ENCODE data around the gene FOXRED2. TPM values are rescaled to one million over a fixed set of nuclear protein-coding genes. Genes with fewer than 3 reads are reported as not detected.

FOXRED2 gene
- total and polyA plus RNA-seq, 2 of the 8 experiments (the other 6 are each of a cell fraction or from before 2014, with no cell fraction given), result 11.5 to 27.8 TPM

DNA sequence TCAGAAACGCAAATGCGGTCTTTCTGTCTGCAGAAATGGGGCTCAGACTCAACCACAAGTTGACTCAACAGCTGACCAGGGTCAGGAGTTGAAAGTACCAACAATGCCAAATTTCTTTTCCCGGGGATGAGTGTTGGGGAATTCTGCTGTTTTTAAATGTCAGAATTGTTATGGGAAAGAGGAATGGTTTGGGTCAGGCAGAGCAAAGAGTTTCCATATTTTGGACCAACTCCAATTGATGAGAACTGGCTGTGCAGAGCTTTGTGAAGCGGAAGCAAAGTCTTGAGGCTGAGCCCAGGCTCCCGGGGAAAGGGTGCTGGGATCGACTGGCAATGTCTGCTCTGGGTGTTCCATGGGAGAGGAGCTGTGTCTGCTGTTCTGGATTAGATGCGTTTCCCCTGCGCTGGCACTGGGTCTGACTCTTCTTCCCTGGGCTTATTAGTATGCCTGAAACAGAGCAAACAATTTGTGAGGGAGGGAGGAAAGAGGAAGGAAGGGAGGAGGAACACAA is 61.6 kb downstream of the FOXRED2 start:
- TF ChIP-seq, protein P1, sequence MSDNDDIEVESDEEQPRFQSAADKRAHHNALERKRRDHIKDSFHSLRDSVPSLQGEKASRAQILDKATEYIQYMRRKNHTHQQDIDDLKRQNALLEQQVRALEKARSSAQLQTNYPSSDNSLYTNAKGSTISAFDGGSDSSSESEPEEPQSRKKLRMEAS (IDR thresholded peaks at IDR 0.05), result no peak
- TF ChIP-seq JUN (IDR thresholded peaks at IDR 0.05; ENCODE audit: low read depth, low read length) (no peak), SRF (IDR thresholded peaks at IDR 0.05; ENCODE audit: low read depth, low read length) (peak; percentile 66; the same call in 1 of the 2 replicates), SP4 (IDR thresholded peaks at IDR 0.05; ENCODE audit: low read length) (no peak)
- H3K9me3 ChIP-seq (ENCODE audit: insufficient read depth in 2 of 2, low read depth in 1 of 2, low read length in 1 of 2), result no peaks in the 10 kb centered on the region
- peak overlapping the region; percentile 62; the same call in 1 of the 2 replicates for H2AFZ ChIP-seq (ENCODE audit: low read length)
- H4K20me1 ChIP-seq (replicated peaks in 1 of 2; ENCODE audit: control insufficient read depth in 1 of 2, insufficient read depth in 2 of 2, low read length in 2 of 2), result no peaks in the 10 kb centered on the region
- no peak overlapping the region for H3K4me2 ChIP-seq (ENCODE audit: insufficient read depth in 1 of 2, low read depth in 2 of 2, low read length in 2 of 2)
- no peaks in the 10 kb centered on the region for H3K23me2 ChIP-seq (ENCODE audit: low read depth, low read length)
- H2BK15ac ChIP-seq (ENCODE audit: low read length), result 0 out of 2 replicates have a peak overlapping the region, but pooled peaks have one; percentile 33
- H3K4me3 ChIP-seq (ENCODE audit: extremely low read depth in 1 of 4, insufficient read depth in 2 of 4, low read depth in 3 of 4, low read length in 4 of 4), result no peak overlapping the region
- POLR2A ChIA-PET (ENCODE audit: partially characterized antibody), result interaction anchor here (0.7 to 2.0 kb wide), 5 partner anchors 10 to 68 kb away, joined by 3 to 8 read pairs (median 5); no protein-coding TSS in a partner anchor
- H2BK12ac ChIP-seq (ENCODE audit: low read depth, low read length), result no peak overlapping the region
- DNase-seq (ENCODE audit: low read depth in 1 of 2, low spot score in 2 of 2) (no peak), FAIRE-seq (no peak)
- 84% methylated on average over 8 of the region's 8 CpGs; no CpG with 5 or more reads in 1 of the 2 experiments for WGBS, 2 experiments (ENCODE audit: extremely low coverage in 1 of 2, insufficient coverage in 1 of 2, insufficient read length in 1 of 2, insufficient replicate concordance in 2 of 2, low coverage in 1 of 2, low lambda C conversion rate in 2 of 2, missing lambda C conversion rate in 1 of 2)
- no peak overlapping the region for H2BK120ac ChIP-seq (replicated peaks; ENCODE audit: low read depth, low read length)
- H4K8ac ChIP-seq (ENCODE audit: extremely low read depth, insufficient read depth, low read length), result no peak overlapping the region
- H3K4ac ChIP-seq (replicated peaks; ENCODE audit: insufficient read length, low read depth, low read length), result no peak overlapping the region
- H3K79me2 ChIP-seq (ENCODE audit: control insufficient read depth in 1 of 2, insufficient read depth in 2 of 2, low read length in 2 of 2), result no peaks in the 10 kb centered on the region
- H3K9ac ChIP-seq (replicated peaks in 1 of 4; ENCODE audit: extremely low read depth in 1 of 4, low read depth in 3 of 4, low read length in 3 of 4), result no peak overlapping the region
- no peak overlapping the region for H3K23ac ChIP-seq (ENCODE audit: insufficient read length)
- peak overlapping the region; percentile 20 for H4K91ac ChIP-seq (replicated peaks; ENCODE audit: insufficient read length, low read length)
- no peak overlapping the region for H2AK5ac ChIP-seq (ENCODE audit: low read depth, low read length)
- CTCF ChIA-PET (ENCODE audit: partially characterized antibody), result interaction anchor here (1.1 to 1.9 kb wide), 4 partner anchors 12 to 168 kb away, joined by 3 to 5 read pairs (median 4); no protein-coding TSS in a partner anchor
- no peak overlapping the region for H3K27ac ChIP-seq (ENCODE audit: low read depth, low read length)
- no peaks in the 10 kb centered on the region for H3K36me3 ChIP-seq (ENCODE audit: control insufficient read depth in 2 of 4, insufficient read depth in 4 of 4, low read length in 3 of 4)
- no peak overlapping the region for H2BK20ac ChIP-seq (ENCODE audit: low read length)
- H2BK5ac ChIP-seq (ENCODE audit: low read depth, low read length), result no peak overlapping the region
- H3K14ac ChIP-seq (ENCODE audit: insufficient read length), result no peak overlapping the region
- H3K56ac ChIP-seq (replicated peaks; ENCODE audit: insufficient read length, low read depth, low read length), result no peak overlapping the region
- H3K79me1 ChIP-seq (ENCODE audit: low read depth, low read length), result no peaks in the 10 kb centered on the region
- peaks cover 0 to 5% (median 0%) of the 10 kb centered on the region in 4 experiments; a peak in 2 of 7 replicates for H3K4me1 ChIP-seq (replicated peaks in 1 of 4; ENCODE audit: control insufficient read depth in 3 of 4, insufficient read depth in 4 of 4, low read length in 3 of 4)
- no peak overlapping the region for H3K18ac ChIP-seq (ENCODE audit: extremely low read depth, low read length)
- H3K27me3 ChIP-seq (replicated peaks in 1 of 4; ENCODE audit: control insufficient read depth in 3 of 4, extremely low read depth in 1 of 4, insufficient read depth in 3 of 4, low read length in 3 of 4), result no peaks in the 10 kb centered on the region
- no peak overlapping the region for H4K5ac ChIP-seq (ENCODE audit: insufficient read length, low read depth, low read length)
